ENCODE measurements around the gene IGFBP4. TPM values are rescaled to one million over a fixed set of nuclear protein-coding genes. Genes with fewer than 3 reads are reported as not detected.
A peak's percentile ranks its signal among the peaks of the same experiment; 100 is the strongest.

Gene IGFBP4
- total and polyA plus RNA-seq, 2 of the 4 experiments (the other 2 are of a cell fraction) = 308 to 1,187 TPM

DNA sequence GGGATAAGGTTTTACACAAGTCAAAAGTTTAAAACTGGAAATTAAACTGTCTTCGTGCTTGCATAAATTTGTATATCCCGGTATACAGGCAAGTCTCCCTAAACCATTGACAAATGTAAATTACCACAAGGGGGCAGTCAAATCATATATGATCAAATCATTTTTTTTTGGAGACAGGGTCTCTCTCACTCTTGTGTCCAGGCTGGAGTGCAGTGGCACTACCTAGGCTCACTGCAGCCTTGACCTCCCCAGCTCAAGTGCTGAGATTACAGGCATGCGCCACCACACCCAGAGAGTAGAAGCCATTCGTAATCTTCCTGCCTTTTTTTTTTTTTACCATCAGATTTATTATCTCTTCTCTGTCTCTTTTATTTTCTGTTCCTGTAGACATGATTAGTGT, 44.1 kb upstream of the IGFBP4 start:
- no peaks in the 10 kb centered on the region for H3K27me3 ChIP-seq (ENCODE audit: control insufficient read depth, insufficient read depth, low read length)
- H3K56ac ChIP-seq (ENCODE audit: extremely low read depth, insufficient read depth, low read length) = no peak overlapping the region
- H3K36me3 ChIP-seq (ENCODE audit: control insufficient read depth, insufficient read depth, low read length) = peaks cover 2% of the 10 kb centered on the region; the same call in 1 of the 2 replicates
- dilution Hi-C loops (cut with HindIII; ENCODE audit: low sequenced_read_pairs, unreplicated experiment) = no loop called here
- no peaks in the 10 kb centered on the region for H4K20me1 ChIP-seq (ENCODE audit: insufficient read depth, low read length)
- no peaks in the 10 kb centered on the region for H3K9me1 ChIP-seq (ENCODE audit: insufficient read depth, low read length)
- H3K23ac ChIP-seq (ENCODE audit: low read depth, low read length) = no peak overlapping the region
- ChIA-PET CTCF (interaction anchor here (0.7 kb wide), 1 partner anchor 134 kb away, joined by 5 read pairs; no protein-coding TSS in a partner anchor), POLR2A (ENCODE audit: unreplicated experiment) (interaction anchor here (0.7 kb wide), 1 partner anchor 182 kb away, joined by 5 read pairs; no protein-coding TSS in a partner anchor)
- H3K18ac ChIP-seq (ENCODE audit: low read depth, low read length) = 0 out of 2 replicates have a peak overlapping the region, but pooled peaks have one; percentile 63
- ATAC-seq (ENCODE audit: low read depth) = peak; percentile 75
- H3K27ac ChIP-seq (ENCODE audit: insufficient read depth, low read length) = no peak overlapping the region
- TF ChIP-seq RAD21 (IDR thresholded peaks at IDR 0.05; ENCODE audit: low read length) (peak; percentile 59), CEBPB (IDR thresholded peaks at IDR 0.05; ENCODE audit: low read depth, low read length) (no peak), SMC3 (IDR thresholded peaks at IDR 0.05; ENCODE audit: low read depth, low read length) (peak; percentile 63), CTCF (conservative IDR thresholded peaks at IDR 0.05; ENCODE audit: low read depth, low read length) (peak; percentile 65), NFE2L2 (IDR thresholded peaks at IDR 0.05; ENCODE audit: low read depth, low read length) (no peak)
- WGBS, 2 experiments (ENCODE audit: extremely low coverage in 2 of 2, insufficient read length in 1 of 2) = no CpG with 5 or more reads among the region's 4 CpGs
- no peak overlapping the region for H2BK15ac ChIP-seq (ENCODE audit: low read depth, low read length)
- H3K4me1 ChIP-seq (ENCODE audit: control insufficient read depth, insufficient read depth, low read length) = no peaks in the 10 kb centered on the region
- no peak overlapping the region for H3K14ac ChIP-seq (replicated peaks; ENCODE audit: low read depth, low read length)
- H2BK20ac ChIP-seq (ENCODE audit: low read depth, low read length) = no peak overlapping the region
- no peak overlapping the region for H3K4me2 ChIP-seq (ENCODE audit: low read depth, low read length)
- no TSS peak for BruUV-seq (replicated peaks)
- H4K5ac ChIP-seq (ENCODE audit: low read depth, low read length) = no peak overlapping the region
- no peak overlapping the region for H2AFZ ChIP-seq (replicated peaks; ENCODE audit: low read length, poor library complexity)
- H4K91ac ChIP-seq (ENCODE audit: insufficient read depth, low read depth, low read length) = no peak overlapping the region
- in situ Hi-C loops (cut with MboI; ENCODE audit: low sequenced_read_pairs) = no loop called here
- H3K9me3 ChIP-seq (ENCODE audit: control insufficient read depth, insufficient read depth, low read length) = no peaks in the 10 kb centered on the region
- intact Hi-C loops (cut with micrococcal nuclease) = loop anchor here (1.0 kb wide), 3 partner anchors 77 to 161 kb away; no protein-coding TSS in a partner anchor
- no peak overlapping the region for H3K9ac ChIP-seq (ENCODE audit: low read depth, low read length)
- 0 out of 2 replicates have a peak overlapping the region, but pooled peaks have one; percentile 58 for H2BK120ac ChIP-seq (ENCODE audit: low read depth, low read length)
- H2AK9ac ChIP-seq (replicated peaks; ENCODE audit: low read depth, low read length, poor library complexity) = no peak overlapping the region
- peaks cover 16 to 27% of the 10 kb centered on the region in 2 experiments for H3K79me1 ChIP-seq (ENCODE audit: low read depth in 1 of 2, low read length in 2 of 2)
- no peak overlapping the region for H3K4me3 ChIP-seq (ENCODE audit: insufficient read depth, low read depth, low read length)
- no peak overlapping the region for H2AK5ac ChIP-seq (ENCODE audit: low read depth, low read length)
- H2BK5ac ChIP-seq (ENCODE audit: low read depth, low read length, poor library complexity, severe bottlenecking) = no peak overlapping the region
- peak overlapping the region in 1 of 2 experiments; percentile 67; a peak in 1 of 4 replicates for H4K8ac ChIP-seq (ENCODE audit: low read depth in 2 of 2, low read length in 2 of 2)
- H3K4ac ChIP-seq (ENCODE audit: low read depth, low read length) = no peak overlapping the region
- DNase-seq = peak; percentile 74
